IPS-20b (cell line): ENCODE measurements around the gene ADARB2.

Source experiments
- H3K27ac ChIP-seq: one replicate; pipeline ENCODE4 v1.5.1; 2013; ENCODE audit warnings: low read length
- H3K27me3 ChIP-seq: 2 replicates; pipeline ENCODE4 v1.6.1; 2013; ENCODE audit warnings: mild to moderate bottlenecking, low read length, inconsistent platforms; ENCODE audit not compliant: insufficient read depth
- H3K36me3 ChIP-seq: 2 replicates; pipeline ENCODE4 v1.6.1; 2013; ENCODE audit warnings: low read depth, mild to moderate bottlenecking, inconsistent platforms, low read length, moderate library complexity; ENCODE audit not compliant: insufficient read depth
- H3K4me1 ChIP-seq: 2 replicates; pipeline ENCODE4 v1.6.1; 2013; ENCODE audit warnings: mild to moderate bottlenecking, control low read depth, inconsistent platforms, low read length, moderate library complexity; ENCODE audit not compliant: insufficient read depth
- H3K4me3 ChIP-seq: 2 replicates; pipeline ENCODE4 v1.5.1; 2013; ENCODE audit warnings: mild to moderate bottlenecking, low read length, inconsistent platforms
- H3K9ac ChIP-seq: 2 replicates; pipeline ENCODE4 v1.6.1; 2013; ENCODE audit warnings: low read depth, mild to moderate bottlenecking, inconsistent platforms, low read length, moderate library complexity
- H3K9me3 ChIP-seq: 2 replicates; pipeline ENCODE4 v1.6.1; 2013; ENCODE audit warnings: mild to moderate bottlenecking, low read depth, low read length, inconsistent platforms; ENCODE audit not compliant: insufficient read depth

ADARB2 gene

GRCh38 chr10:1290071-1290471 is 447.3 kb downstream of the ADARB2 start:
- Histone ChIP-seq H3K27ac (no peak overlapping the region), H3K4me1 (peaks cover 14% of the 10 kb centered on the region; the same call in 1 of the 2 replicates), H3K36me3 (no peaks in the 10 kb centered on the region), H3K9me3 (no peaks in the 10 kb centered on the region), H3K9ac (no peak overlapping the region), H3K4me3 (no peak overlapping the region), H3K27me3 (no peaks in the 10 kb centered on the region)

- Histone ChIP-seq H3K4me1 (peaks cover 14% of the 10 kb centered on the region; the same call in 1 of the 2 replicates), H3K4me3 (no peak overlapping the region)
Measured at GRCh38 chr10:1289591-1289990, 447.7 kb downstream of the ADARB2 start.

GRCh38 chr10:1287971-1288401 is 449.3 kb downstream of the ADARB2 start:
- H3K27ac ChIP-seq, result no peak overlapping the region
- no peak overlapping the region for H3K9ac ChIP-seq

More at GRCh38 chr10:1289591-1289990, 447.7 kb downstream of the ADARB2 start:
- Histone ChIP-seq H3K36me3 (no peaks in the 10 kb centered on the region), H3K9ac (no peak overlapping the region), H3K9me3 (no peaks in the 10 kb centered on the region), H3K27me3 (no peaks in the 10 kb centered on the region), H3K27ac (no peak overlapping the region)

GRCh38 chr10:1287487-1287886 is 449.8 kb downstream of the ADARB2 start:
- no peaks in the 10 kb centered on the region; the same call in 1 of the 2 replicates for H3K4me1 ChIP-seq
- no peaks in the 10 kb centered on the region for H3K27me3 ChIP-seq
- H3K9ac ChIP-seq, result no peak overlapping the region
- no peaks in the 10 kb centered on the region for H3K9me3 ChIP-seq
- no peaks in the 10 kb centered on the region for H3K36me3 ChIP-seq
- H3K4me3 ChIP-seq, result no peak overlapping the region
- no peak overlapping the region for H3K27ac ChIP-seq

More at GRCh38 chr10:1287971-1288401, 449.3 kb downstream of the ADARB2 start:
- Histone ChIP-seq H3K36me3 (no peaks in the 10 kb centered on the region), H3K9me3 (no peaks in the 10 kb centered on the region), H3K4me1 (no peaks in the 10 kb centered on the region; the same call in 1 of the 2 replicates), H3K27me3 (no peaks in the 10 kb centered on the region), H3K4me3 (no peak overlapping the region)

- H3K27ac ChIP-seq, result no peak overlapping the region
- H3K4me1 ChIP-seq, result no peaks in the 10 kb centered on the region
- H3K36me3 ChIP-seq, result no peaks in the 10 kb centered on the region
- H3K27me3 ChIP-seq, result no peaks in the 10 kb centered on the region
- no peak overlapping the region for H3K4me3 ChIP-seq
- no peak overlapping the region for H3K9ac ChIP-seq
- H3K9me3 ChIP-seq, result no peaks in the 10 kb centered on the region
Measured at GRCh38 chr10:1284076-1284475, 453.2 kb downstream of the ADARB2 start.

- no peak overlapping the region for H3K27ac ChIP-seq
- no peaks in the 10 kb centered on the region for H3K27me3 ChIP-seq
- no peaks in the 10 kb centered on the region for H3K36me3 ChIP-seq
- no peaks in the 10 kb centered on the region for H3K4me1 ChIP-seq
- H3K9me3 ChIP-seq, result no peaks in the 10 kb centered on the region
- no peak overlapping the region for H3K4me3 ChIP-seq
- H3K9ac ChIP-seq, result no peak overlapping the region
Measured at GRCh38 chr10:1281405-1281782, 455.9 kb downstream of the ADARB2 start.

- no peaks in the 10 kb centered on the region for H3K4me1 ChIP-seq
- no peaks in the 10 kb centered on the region for H3K9me3 ChIP-seq
- H3K27me3 ChIP-seq, result no peaks in the 10 kb centered on the region
- no peak overlapping the region for H3K27ac ChIP-seq
- no peaks in the 10 kb centered on the region for H3K36me3 ChIP-seq
- no peak overlapping the region for H3K9ac ChIP-seq
- H3K4me3 ChIP-seq, result no peak overlapping the region
Measured at GRCh38 chr10:1280466-1281404, 456.6 kb downstream of the ADARB2 start.

GRCh38 chr10:1278306-1278705 is 459.0 kb downstream of the ADARB2 start:
- no peak overlapping the region for H3K4me3 ChIP-seq
- H3K4me1 ChIP-seq, result no peaks in the 10 kb centered on the region
- no peaks in the 10 kb centered on the region for H3K27me3 ChIP-seq
- H3K27ac ChIP-seq, result no peak overlapping the region
- H3K9ac ChIP-seq, result no peak overlapping the region
- H3K36me3 ChIP-seq, result no peaks in the 10 kb centered on the region
- no peaks in the 10 kb centered on the region for H3K9me3 ChIP-seq

- H3K27ac ChIP-seq, result no peak overlapping the region
- H3K4me1 ChIP-seq, result no peaks in the 10 kb centered on the region
- H3K9me3 ChIP-seq, result no peaks in the 10 kb centered on the region
- H3K27me3 ChIP-seq, result no peaks in the 10 kb centered on the region
- no peak overlapping the region for H3K4me3 ChIP-seq
- H3K36me3 ChIP-seq, result no peaks in the 10 kb centered on the region
- no peak overlapping the region for H3K9ac ChIP-seq
Measured at GRCh38 chr10:1274701-1275544, 462.4 kb downstream of the ADARB2 start.

GRCh38 chr10:1274111-1274661 is 463.1 kb downstream of the ADARB2 start:
- H3K36me3 ChIP-seq, result no peaks in the 10 kb centered on the region
- no peaks in the 10 kb centered on the region for H3K27me3 ChIP-seq
- H3K4me1 ChIP-seq, result no peaks in the 10 kb centered on the region
- no peaks in the 10 kb centered on the region for H3K9me3 ChIP-seq
- no peak overlapping the region for H3K9ac ChIP-seq
- H3K4me3 ChIP-seq, result no peak overlapping the region
- H3K27ac ChIP-seq, result no peak overlapping the region

GRCh38 chr10:1273372-1274105 is 463.8 kb downstream of the ADARB2 start:
- no peaks in the 10 kb centered on the region for H3K4me1 ChIP-seq
- no peaks in the 10 kb centered on the region for H3K9me3 ChIP-seq
- no peaks in the 10 kb centered on the region for H3K36me3 ChIP-seq
- H3K4me3 ChIP-seq, result no peak overlapping the region
- H3K9ac ChIP-seq, result no peak overlapping the region
- H3K27me3 ChIP-seq, result no peaks in the 10 kb centered on the region
- no peak overlapping the region for H3K27ac ChIP-seq
